CD4-positive, alpha-beta T cell treated with Interleukin-15 for 1 hour (primary cell): ENCODE measurements around the gene STON1.
"Not testable (repeated sequence)": the region's sequence is repeated elsewhere in the genome, so short reads cannot be mapped to it uniquely, and the experiment has no call there.

ENCODE experiments used
- DNase-seq: peaks from one replicate; pipeline ENCODE4 v3.0.0-alpha.2; 2020

STON1 gene

DNA sequence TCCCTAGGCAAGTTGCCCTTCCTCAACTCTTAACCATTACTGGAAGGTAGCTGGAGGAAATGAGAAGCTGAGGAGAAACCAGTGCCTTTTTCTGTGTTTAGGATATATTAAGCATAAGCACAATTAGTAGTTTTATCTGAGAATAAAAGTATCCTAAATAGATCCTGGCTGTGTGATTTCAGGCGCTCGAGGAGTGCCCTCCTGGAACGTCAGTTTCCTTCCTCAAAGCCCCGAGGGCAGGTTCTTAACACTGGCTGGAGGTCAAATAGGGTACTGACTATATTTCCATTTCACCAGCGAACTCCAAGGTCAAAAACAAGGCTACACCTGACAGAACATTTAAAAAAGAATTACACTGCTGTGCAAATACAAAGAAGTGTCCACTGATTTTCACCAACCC, 1.5 kb upstream of the STON1 start:
- DNase-seq: no peak

DNA sequence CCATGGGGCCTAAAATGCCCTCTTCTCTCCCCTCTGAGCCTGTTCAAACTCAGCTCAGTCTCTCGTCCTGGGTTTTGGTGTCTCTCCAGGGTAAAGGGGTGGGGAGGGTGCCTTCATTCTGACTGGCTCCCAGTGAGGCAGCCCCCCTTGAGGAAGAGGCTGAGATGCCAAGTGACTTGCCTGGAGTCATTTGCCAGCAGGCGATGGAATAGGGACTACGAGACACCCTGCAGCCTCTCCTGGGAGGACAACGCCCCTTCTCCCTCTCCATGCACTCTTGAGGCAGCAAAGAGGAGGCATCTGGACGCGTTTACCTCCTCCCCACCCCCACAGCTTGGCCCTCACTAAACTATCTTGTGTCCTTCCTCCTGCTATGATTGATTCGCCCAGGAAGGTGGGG, 760 bp upstream of the STON1 start:
- no peak for DNase-seq

GRCh38 chr2:48529676-48530032, 300 bp upstream of the STON1 start:
- no peak for DNase-seq

DNA sequence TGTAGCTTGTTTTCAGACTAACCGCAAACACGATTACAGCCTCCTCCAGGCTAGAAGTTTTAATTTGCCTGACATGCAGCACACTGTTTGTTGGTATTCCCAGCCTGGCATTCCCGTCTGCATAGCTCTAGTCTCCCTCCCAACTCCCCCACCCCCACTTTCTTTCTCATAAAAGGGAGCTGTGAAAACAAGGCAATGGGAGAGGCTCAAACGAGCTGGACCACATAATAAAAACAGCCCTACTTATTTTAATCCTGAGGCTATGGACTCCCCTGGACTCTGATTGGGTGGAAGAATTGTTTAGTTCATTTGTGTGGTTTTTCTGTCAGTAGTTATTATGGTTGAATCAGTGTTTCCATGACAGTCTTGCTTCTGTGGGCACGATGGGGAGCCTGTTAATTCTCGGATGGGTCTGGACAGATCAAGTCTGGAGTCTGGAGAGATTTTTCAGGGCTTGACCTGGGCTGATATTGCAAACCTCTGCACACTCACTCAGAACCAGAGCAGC, 1.2 kb downstream of the STON1 start:
- DNase-seq: no peak

GRCh38 chr2:48532174-48532573, 2.2 kb downstream of the STON1 start:
- no peak for DNase-seq

DNA sequence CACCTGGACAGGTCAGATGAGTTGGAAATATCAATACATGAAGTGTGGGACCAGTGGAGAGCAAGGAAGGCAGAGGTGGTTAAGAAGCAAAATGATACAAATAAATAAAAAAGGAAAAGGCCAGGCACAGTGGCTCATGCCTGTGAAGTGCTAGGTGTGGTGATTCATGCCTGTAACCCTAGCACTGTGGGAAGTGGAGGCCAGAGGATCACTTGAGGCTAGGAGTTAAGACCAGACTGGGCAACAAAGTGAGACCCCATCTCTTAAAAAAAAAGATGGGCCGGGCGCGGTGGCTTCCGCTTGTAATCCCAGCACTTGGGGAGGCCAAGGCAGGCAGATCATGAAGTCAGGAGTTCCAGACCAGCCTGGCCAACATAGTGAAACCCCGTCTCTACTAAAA, 2.9 kb downstream of the STON1 start:
- no peak for DNase-seq

DNA sequence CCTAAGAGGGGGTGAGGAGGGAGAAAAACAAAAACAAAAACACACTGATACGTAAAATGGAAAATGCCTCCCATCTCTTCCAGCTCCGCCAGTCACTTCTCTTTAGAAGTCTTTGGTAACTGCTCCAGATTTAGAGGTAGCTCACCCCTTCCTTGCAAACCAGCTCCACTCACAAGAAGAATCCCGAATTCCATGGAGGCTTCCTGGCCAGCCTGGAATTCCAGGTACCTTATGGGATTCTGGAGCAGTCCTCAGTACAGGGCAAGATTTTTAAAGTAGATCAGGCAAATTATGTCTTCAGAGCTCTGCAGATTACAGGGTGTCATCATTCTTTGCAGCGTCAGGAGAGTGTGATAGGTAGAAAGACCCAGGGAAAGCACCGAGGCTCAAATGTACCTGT, 4.8 kb downstream of the STON1 start:
- no peak for DNase-seq

- DNase-seq: no peak
Observed at GRCh38 chr2:48540237-48540935, 10.4 kb downstream of the STON1 start.

DNA sequence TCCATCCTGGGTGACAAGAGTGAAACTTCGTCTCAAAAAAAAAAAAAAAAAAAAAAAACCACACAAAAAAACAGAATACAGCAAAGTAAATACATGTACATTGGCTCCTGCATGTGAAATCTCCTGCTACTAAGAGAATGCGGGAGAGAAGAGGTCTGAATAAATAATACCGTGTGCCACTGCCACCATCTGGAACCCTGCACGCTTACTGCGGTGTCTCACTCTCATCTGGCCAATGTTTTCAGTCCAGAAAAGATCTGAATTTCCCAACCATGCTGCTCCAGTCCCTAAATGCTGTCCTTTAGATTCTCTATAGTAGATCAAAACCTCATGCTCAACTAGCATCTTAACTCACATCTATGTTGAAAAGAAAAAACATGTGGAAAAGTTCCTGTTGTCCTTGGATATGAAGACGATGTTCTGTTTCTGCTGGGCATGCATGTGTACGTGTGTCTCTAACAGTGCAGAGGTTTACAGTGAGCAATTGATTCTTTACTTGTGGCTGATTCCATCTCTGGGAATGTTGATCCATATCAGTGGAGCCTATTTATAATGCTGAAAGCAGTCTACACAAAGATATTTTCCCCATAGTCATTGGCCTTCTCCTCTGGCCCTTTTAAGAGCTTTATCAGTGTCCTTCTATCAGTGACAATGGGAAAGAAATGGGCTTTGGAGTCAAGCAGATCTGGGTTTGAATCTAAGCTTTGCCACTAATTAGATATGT, 11.9 kb downstream of the STON1 start:
- DNase-seq: no peak

GRCh38 chr2:48543895-48544294, 13.9 kb downstream of the STON1 start:
- no peak for DNase-seq

GRCh38 chr2:48545244-48545643, 15.3 kb downstream of the STON1 start:
- no peak for DNase-seq

DNA sequence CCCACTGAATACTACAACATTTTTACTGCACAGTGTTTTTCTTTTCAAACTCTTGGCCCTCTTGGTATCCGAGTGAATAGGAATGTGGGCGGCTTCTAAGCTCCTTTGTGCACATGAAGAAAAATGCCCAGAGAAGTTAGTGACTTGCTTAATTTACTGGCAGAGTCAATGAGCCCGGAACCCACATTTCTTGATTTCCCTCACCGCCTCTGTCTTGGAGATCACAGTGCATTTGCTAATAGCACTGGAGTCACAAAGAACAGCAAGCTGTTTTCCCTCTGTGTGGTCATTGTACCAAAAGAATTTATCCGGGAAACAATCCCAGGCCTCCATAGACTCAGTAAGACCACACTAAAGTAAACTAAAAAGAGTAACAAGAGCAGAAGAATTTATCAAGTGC, 18.9 kb downstream of the STON1 start:
- DNase-seq: no peak

GRCh38 chr2:48549972-48550371, 20.0 kb downstream of the STON1 start:
- no peak for DNase-seq

- no peak for DNase-seq
Observed at GRCh38 chr2:48551548-48551947, 21.6 kb downstream of the STON1 start.

GRCh38 chr2:48555071-48555470, 25.1 kb downstream of the STON1 start:
- not testable (repeated sequence) for DNase-seq

DNA sequence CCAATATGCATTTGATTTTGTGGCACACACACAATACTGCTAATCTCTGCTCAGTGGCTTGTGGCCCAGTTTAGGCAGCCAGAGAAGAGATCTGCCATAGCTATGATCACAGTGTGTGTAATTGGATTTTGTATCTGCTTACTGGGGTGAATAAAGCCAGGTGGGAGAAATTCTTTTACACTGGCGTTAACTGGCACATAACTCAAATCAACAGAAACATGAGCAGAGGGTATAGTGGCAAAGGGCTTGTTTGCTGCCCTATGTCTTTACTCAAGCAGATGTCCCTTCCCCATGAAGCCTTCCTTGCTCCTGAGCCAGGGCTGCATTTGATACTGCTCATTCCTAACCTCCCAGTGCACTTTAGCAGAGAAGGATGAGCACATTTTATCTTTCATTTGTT, 28.5 kb downstream of the STON1 start:
- no peak for DNase-seq

GRCh38 chr2:48560546-48561209, 30.7 kb downstream of the STON1 start:
- no peak for DNase-seq

- no peak for DNase-seq
Observed at GRCh38 chr2:48562281-48562680, 32.3 kb downstream of the STON1 start.

DNA sequence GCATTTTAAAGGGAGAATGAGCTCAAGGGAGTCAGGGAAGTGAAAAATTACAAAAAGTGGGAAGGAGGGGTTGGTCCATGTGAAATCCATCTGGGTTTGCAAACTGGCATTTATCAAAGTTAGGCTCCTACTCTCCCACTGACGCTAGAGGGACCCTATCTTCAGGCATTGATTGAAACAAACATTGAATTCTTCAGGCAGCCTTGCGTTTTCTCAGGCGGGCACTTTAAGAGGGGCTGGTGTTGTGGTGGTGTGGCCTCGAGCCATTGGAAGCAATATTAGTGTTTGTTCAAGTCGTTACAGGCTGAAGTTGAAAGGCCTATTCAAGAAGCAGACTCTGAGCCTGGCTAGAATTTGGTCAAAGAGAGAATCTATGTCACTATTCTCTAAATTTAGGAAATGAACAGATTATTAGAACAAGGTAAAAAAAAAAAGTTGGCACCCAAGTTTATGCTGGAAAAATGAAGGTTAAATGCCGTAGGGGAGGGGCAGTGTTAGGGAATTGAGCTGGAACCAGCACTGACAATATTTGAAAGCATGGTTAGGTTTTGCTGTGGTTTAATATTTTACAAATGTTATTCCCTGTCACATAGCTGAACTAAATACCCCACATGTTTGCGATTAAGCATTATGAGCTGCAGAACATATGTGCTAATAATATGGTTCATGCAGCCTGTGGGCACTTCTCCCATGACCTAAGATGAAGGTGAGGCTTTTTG, 36.8 kb downstream of the STON1 start:
- no peak for DNase-seq

- DNase-seq: no peak
Observed at GRCh38 chr2:48567671-48568070, 37.7 kb downstream of the STON1 start.

GRCh38 chr2:48568547-48568946, 38.6 kb downstream of the STON1 start:
- DNase-seq: no peak

GRCh38 chr2:48569433-48569832, 39.5 kb downstream of the STON1 start:
- DNase-seq: no peak

DNA sequence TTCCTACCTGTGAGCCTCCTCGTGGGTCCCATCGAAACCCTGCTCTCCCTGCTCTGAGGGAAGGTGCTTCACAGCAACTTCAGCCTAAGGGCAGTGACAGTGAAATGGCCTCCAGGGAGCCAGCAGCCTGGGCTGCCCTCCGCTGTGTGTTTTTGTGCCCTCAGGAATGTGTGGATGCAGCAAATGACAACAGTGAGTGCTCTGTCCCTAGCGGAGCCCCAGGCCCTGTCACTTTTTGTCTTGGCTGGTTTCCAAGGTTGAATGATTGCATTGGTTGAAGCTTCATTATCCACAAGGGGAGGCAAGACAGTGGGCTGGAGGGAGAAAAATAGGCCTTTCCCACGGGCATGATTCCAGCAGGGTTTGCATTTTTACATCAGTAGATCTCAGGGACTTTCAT, 42.9 kb downstream of the STON1 start:
- no peak for DNase-seq
